ENCODE data around the gene BBLN. TPM values are rescaled to one million over a fixed set of nuclear protein-coding genes. Genes with fewer than 3 reads are reported as not detected.

Gene BBLN
- total RNA-seq, 1 donor from 2014 or later = 47.3 TPM

DNA sequence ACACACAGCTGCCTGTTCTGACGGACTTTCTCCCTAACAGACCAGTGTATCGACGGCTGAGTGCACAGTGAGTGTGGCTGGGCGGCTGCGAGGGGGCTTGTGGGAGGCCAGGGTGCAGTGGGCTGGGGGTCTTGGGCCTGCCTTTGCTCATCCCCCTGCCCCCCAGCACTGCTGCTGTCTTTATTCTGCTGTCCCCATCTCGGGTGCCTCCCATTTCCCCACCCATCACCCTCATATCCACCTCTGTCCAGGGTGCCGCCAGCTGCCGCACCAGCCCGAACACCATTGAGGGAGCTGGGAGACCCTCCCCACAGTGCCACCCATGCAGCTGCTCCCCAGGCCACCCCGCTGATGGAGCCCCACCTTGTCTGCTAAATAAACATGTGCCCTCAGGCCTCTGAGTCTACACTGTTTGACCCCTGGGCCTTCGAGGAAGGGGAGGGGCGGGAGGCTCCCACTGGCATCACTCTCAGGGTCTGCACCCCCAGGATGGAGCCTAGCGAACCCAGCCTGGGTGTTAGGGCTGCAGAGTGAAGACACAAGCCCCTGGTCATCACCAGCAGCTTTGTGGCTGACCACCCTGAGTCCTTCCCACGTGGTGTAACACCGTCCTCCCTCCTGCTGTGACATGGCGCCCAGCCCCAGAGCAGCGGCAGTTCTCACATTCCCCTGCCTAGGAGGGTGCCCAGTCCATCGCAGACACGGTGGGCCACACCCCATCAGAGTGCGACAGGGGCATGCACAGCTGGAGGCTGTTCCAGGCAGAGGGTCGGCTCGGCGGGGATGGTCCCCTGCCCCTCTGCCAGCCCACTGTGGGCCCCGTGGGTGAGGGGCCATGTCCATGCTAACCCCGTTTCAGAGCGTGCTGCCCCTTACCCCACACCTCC is 6.8 kb upstream of the BBLN start:
- no peak overlapping the region for H3K4me3 Mint-ChIP-seq (ENCODE audit: unreplicated experiment)
- Histone ChIP-seq H3K9ac (ENCODE audit: low read length) (no peak overlapping the region), H3K36me3 (ENCODE audit: insufficient read depth, low read length) (no peaks in the 10 kb centered on the region), H3K27ac (ENCODE audit: low read depth, low read length) (no peak overlapping the region), H3K4me1 (ENCODE audit: insufficient read depth, low read length) (no peaks in the 10 kb centered on the region), H4K20me1 (ENCODE audit: insufficient read depth, low read length) (no peaks in the 10 kb centered on the region), H3K79me2 (ENCODE audit: insufficient read depth, low read length) (no peaks in the 10 kb centered on the region), H2AFZ (ENCODE audit: low read depth, low read length) (no peak overlapping the region), H3K4me3 (ENCODE audit: insufficient read depth, low read depth, low read length) (no peak overlapping the region), H3K9me3 (ENCODE audit: insufficient read depth, low read depth, low read length) (no peaks in the 10 kb centered on the region), H3K4me2 (ENCODE audit: low read length) (no peak overlapping the region), H3K27me3 (ENCODE audit: insufficient read depth, low read length) (no peaks in the 10 kb centered on the region)
- no peak overlapping the region for H3K27ac Mint-ChIP-seq (ENCODE audit: unreplicated experiment)
- DNase-seq (ENCODE audit: low read depth) (no peak), FAIRE-seq (no peak)
- H3K27me3 Mint-ChIP-seq (ENCODE audit: low read depth, unreplicated experiment) = peaks cover 30% of the 10 kb centered on the region
- H3K9me3 Mint-ChIP-seq (ENCODE audit: unreplicated experiment) = no peaks in the 10 kb centered on the region
- peaks cover 6% of the 10 kb centered on the region for H3K4me1 Mint-ChIP-seq (ENCODE audit: low read depth, unreplicated experiment)
- TF ChIP-seq EZH2 (IDR thresholded peaks at IDR 0.05; ENCODE audit: insufficient read depth, low read length) = no peak
- no peak for TF ChIP-seq CTCF (IDR thresholded peaks at IDR 0.05; ENCODE audit: insufficient read depth, low read depth, low read length)
- no peaks in the 10 kb centered on the region for H3K36me3 Mint-ChIP-seq (ENCODE audit: low read depth, unreplicated experiment)

DNA sequence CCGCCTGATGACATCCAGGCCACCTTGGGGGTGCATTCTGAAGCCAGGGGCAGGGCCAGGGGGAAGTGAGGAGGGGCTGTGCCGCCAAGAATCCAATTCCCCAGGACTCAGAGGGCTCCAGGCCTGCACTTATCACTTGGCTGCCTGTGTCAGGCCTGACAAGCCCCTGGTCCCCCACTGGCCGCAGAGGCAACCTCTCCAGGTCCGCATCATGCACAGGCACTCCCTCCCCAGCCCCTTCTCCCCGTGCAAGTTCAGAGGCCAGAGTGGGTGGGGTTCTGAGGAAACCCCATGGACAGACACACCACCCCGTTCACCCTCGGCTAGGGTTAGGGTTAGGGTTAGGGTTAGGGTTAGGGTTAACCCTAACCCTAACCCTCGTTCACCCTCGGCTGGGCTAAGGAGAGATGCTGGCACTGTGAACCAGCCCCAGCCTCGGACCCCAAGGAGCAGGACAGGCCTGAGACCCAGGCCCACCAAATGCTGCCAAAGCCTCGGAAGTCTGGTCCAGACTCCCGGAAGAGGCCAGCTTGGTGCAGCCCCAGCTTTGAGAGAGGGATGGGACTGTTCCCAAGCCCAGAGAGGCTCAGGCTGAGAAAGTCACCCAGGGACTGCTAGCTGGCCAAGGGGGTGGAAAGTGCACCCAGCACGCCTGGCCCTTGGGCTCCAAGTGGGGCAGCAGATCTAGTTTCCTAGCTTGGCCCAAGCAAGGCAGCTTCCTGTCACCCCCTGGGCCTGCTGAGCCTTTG is 5.9 kb upstream of the BBLN start:
- Histone ChIP-seq H3K79me2 (ENCODE audit: insufficient read depth, low read length) (no peaks in the 10 kb centered on the region), H4K20me1 (ENCODE audit: insufficient read depth, low read length) (no peaks in the 10 kb centered on the region), H3K27ac (ENCODE audit: low read depth, low read length) (no peak overlapping the region), H3K4me3 (ENCODE audit: insufficient read depth, low read depth, low read length) (no peak overlapping the region), H3K4me1 (ENCODE audit: insufficient read depth, low read length) (no peaks in the 10 kb centered on the region), H3K27me3 (ENCODE audit: insufficient read depth, low read length) (no peaks in the 10 kb centered on the region), H3K9me3 (ENCODE audit: insufficient read depth, low read depth, low read length) (no peaks in the 10 kb centered on the region), H3K36me3 (ENCODE audit: insufficient read depth, low read length) (no peaks in the 10 kb centered on the region), H2AFZ (ENCODE audit: low read depth, low read length) (no peak overlapping the region), H3K4me2 (ENCODE audit: low read length) (no peak overlapping the region), H3K9ac (ENCODE audit: low read length) (no peak overlapping the region)
- DNase-seq (ENCODE audit: low read depth) (no peak), FAIRE-seq (no peak)
- Mint-ChIP-seq H3K4me3 (ENCODE audit: unreplicated experiment) (no peak overlapping the region), H3K36me3 (ENCODE audit: low read depth, unreplicated experiment) (no peaks in the 10 kb centered on the region), H3K9me3 (ENCODE audit: unreplicated experiment) (no peaks in the 10 kb centered on the region), H3K27ac (ENCODE audit: unreplicated experiment) (no peak overlapping the region), H3K27me3 (ENCODE audit: low read depth, unreplicated experiment) (peaks cover 24% of the 10 kb centered on the region), H3K4me1 (ENCODE audit: low read depth, unreplicated experiment) (peaks cover 2% of the 10 kb centered on the region)
- TF ChIP-seq CTCF (IDR thresholded peaks at IDR 0.05; ENCODE audit: insufficient read depth, low read depth, low read length) (no peak), EZH2 (IDR thresholded peaks at IDR 0.05; ENCODE audit: insufficient read depth, low read length) (no peak)

Measured in astrocyte (in vitro differentiated cells and primary cell).